Measurements from ENCODE around the gene SLC34A3.

The SLC34A3 gene

GRCh38 chr9:137263506-137263905, 32.8 kb downstream of the SLC34A3 start:
- no peaks in the 10 kb centered on the region for H3K27me3 ChIP-seq (replicated peaks)
- no peak for TF ChIP-seq CTCF (IDR thresholded peaks at IDR 0.05; ENCODE audit: low read depth, low read length, missing control alignments)
- H3K4me3 ChIP-seq (ENCODE audit: low read depth, low read length), result no peak overlapping the region
- DNase-seq, result no peak
- in situ Hi-C loops (cut with HindIII; ENCODE audit: low pct_ligation_motif_present, low sequenced_read_pairs), result no loop called here
- no peak overlapping the region for H3K27ac ChIP-seq
- peaks cover 35% of the 10 kb centered on the region for H3K36me3 ChIP-seq (replicated peaks)

- no peaks in the 10 kb centered on the region for H3K27me3 ChIP-seq (replicated peaks)
- TF ChIP-seq CTCF (IDR thresholded peaks at IDR 0.05; ENCODE audit: low read depth, low read length, missing control alignments), result no peak
- H3K4me3 ChIP-seq (ENCODE audit: low read depth, low read length), result no peak overlapping the region
- peaks cover 38% of the 10 kb centered on the region for H3K36me3 ChIP-seq (replicated peaks)
- no peak for DNase-seq
- H3K27ac ChIP-seq, result no peak overlapping the region
- in situ Hi-C loops (cut with HindIII; ENCODE audit: low pct_ligation_motif_present, low sequenced_read_pairs), result no loop called here
Measured at GRCh38 chr9:137264067-137264466, 33.4 kb downstream of the SLC34A3 start.

GRCh38 chr9:137265496-137266161, 34.9 kb downstream of the SLC34A3 start:
- Histone ChIP-seq H3K27ac (no peak overlapping the region), H3K4me3 (ENCODE audit: low read depth, low read length) (no peak overlapping the region), H3K36me3 (replicated peaks) (peaks cover 48% of the 10 kb centered on the region), H3K27me3 (replicated peaks) (no peaks in the 10 kb centered on the region)
- TF ChIP-seq CTCF (IDR thresholded peaks at IDR 0.05; ENCODE audit: low read depth, low read length, missing control alignments), result no peak
- in situ Hi-C loops (cut with HindIII; ENCODE audit: low pct_ligation_motif_present, low sequenced_read_pairs), result no loop called here
- DNase-seq, result no peak

GRCh38 chr9:137266162-137266527, 35.4 kb downstream of the SLC34A3 start:
- no peak for TF ChIP-seq CTCF (IDR thresholded peaks at IDR 0.05; ENCODE audit: low read depth, low read length, missing control alignments)
- in situ Hi-C loops (cut with HindIII; ENCODE audit: low pct_ligation_motif_present, low sequenced_read_pairs), result no loop called here
- DNase-seq, result no peak
- Histone ChIP-seq H3K27me3 (replicated peaks) (no peaks in the 10 kb centered on the region), H3K27ac (no peak overlapping the region), H3K36me3 (replicated peaks) (peaks cover 52% of the 10 kb centered on the region), H3K4me3 (ENCODE audit: low read depth, low read length) (no peak overlapping the region)

GRCh38 chr9:137266585-137267453, 36.1 kb downstream of the SLC34A3 start:
- DNase-seq, result no peak
- TF ChIP-seq CTCF (IDR thresholded peaks at IDR 0.05; ENCODE audit: low read depth, low read length, missing control alignments), result no peak
- H3K27ac ChIP-seq, result no peak overlapping the region
- H3K36me3 ChIP-seq (replicated peaks), result peaks cover 53% of the 10 kb centered on the region
- no peak overlapping the region for H3K4me3 ChIP-seq (ENCODE audit: low read depth, low read length)
- in situ Hi-C loops (cut with HindIII; ENCODE audit: low pct_ligation_motif_present, low sequenced_read_pairs), result no loop called here
- H3K27me3 ChIP-seq (replicated peaks), result no peaks in the 10 kb centered on the region
